Motor neuron (in vitro differentiated cells): Measurements from ENCODE around the gene MERTK. TPM values are rescaled to one million over a fixed set of nuclear protein-coding genes. Genes with fewer than 3 reads are reported as not detected.
A peak's percentile ranks its signal among the peaks of the same experiment; 100 is the strongest.

ENCODE experiments used
- ATAC-seq, 8 experiments: fragments of 200-7000 bp; cut with Tn5 transposase; replicated peaks in 6 of 8; 2 replicates each; pipeline ENCODE4 v1.8.0; 2021; ENCODE audit warnings: mild to moderate bottlenecking in 8 of 8, moderate library complexity in 8 of 8
- H3K27ac ChIP-seq, 2 donors: fragments of 250-450 bp; sonication (Bioruptor Pico); 2 replicates each; pipeline ENCODE4 v1.9.0; 2021; ENCODE audit warnings: antibody characterized with exemption in 2 of 2, mild to moderate bottlenecking in 2 of 2, moderate library complexity in 1 of 2
- H3K4me1 ChIP-seq, 2 donors: fragments of 250-450 bp; sonication (Bioruptor Pico); replicated peaks in 1 of 2; 2 replicates each; pipeline ENCODE4 v1.6.1; 2021; ENCODE audit warnings: antibody characterized with exemption in 2 of 2, mild to moderate bottlenecking in 2 of 2, moderate library complexity in 1 of 2
- H3K4me3 ChIP-seq, 5 donors: fragments of 250-450 bp; sonication (Bioruptor Pico); 2 replicates each; pipeline ENCODE4 v1.9.0; 2021; ENCODE audit warnings: antibody characterized with exemption in 5 of 5, mild to moderate bottlenecking in 5 of 5, moderate library complexity in 4 of 5
- WGBS, 10 experiments: fragments of 450-650 bp; shearing (Covaris generic); methylation state at CpG; one replicate each; pipeline ENCODE4 v1.0.0; 2022; 5-methylcytosine and 5-hydroxymethylcytosine counted together
- in situ Hi-C, 9 experiments: fragments of 400-800 bp; cut with MboI; loops; one replicate each; pipeline ENCODE4 v1.15.0; 2021; ENCODE audit warnings: low sequenced_read_pairs in 9 of 9, low pct_unique_long_range_greater_than_20kb in 2 of 9; ENCODE audit not compliant: unreplicated experiment in 9 of 9
- total RNA-seq, 8 experiments: library from RNA; unstranded; fragments of 300-600 nt; gene quantifications; 2 replicates each; pipeline versions ENCODE4 v1.2.3 to v1.2.4, GENCODE V29; 2022

Gene MERTK
- total RNA-seq, 8 experiments from 2014 or later, result 1.8 to 20.3 (median 2.9) TPM

DNA sequence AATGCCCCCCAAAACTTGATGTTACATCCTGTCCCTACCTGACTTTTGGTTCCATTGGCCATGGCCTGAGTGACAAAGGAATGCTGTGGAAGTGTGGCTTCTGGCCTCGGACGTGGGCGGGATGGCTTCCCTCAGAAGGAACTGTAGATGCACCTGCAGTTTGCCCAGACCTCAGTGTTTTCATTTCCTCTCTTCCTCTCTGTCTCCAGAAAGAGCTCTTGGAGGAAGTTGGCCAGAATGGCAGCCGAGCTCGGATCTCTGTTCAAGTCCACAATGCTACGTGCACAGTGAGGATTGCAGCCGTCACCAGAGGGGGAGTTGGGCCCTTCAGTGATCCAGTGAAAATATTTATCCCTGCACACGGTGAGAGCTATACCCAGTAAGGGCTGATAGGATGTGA, 95.6 kb downstream of the MERTK start:
- WGBS, 10 experiments, result 42 to 100% (median 90%) methylated on average over 2 to 7 of the region's 8 CpGs; no CpG with 5 or more reads in 3 of the 10 experiments
- Histone ChIP-seq H3K4me1 (no peaks in the 10 kb centered on the region), H3K27ac (no peak overlapping the region), H3K4me3 (no peak overlapping the region)
- in situ Hi-C loops, result no loop called here
- no peak for ATAC-seq

DNA sequence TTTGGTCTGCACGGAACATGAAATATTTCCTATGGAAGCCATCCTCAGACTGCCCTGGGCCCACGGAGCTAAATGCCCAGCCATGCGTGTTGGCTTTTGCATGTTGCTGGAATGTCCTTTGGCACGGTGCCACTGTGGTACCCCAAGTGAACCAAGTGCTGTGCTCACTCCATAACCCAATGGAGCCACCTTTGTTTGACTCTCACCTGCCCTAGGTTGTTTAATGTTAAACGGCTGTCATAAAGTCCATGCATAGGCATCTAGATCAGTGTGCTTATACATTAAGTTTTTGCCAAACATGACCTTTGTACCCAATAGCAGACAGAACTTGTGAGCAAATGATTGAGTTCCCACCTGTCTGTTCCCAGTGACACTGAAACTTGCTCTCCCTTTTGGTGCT, 96.7 kb downstream of the MERTK start:
- in situ Hi-C loops, result no loop called here
- no peak for ATAC-seq

GRCh38 chr2:111999809-112000208, 101.4 kb downstream of the MERTK start:
- in situ Hi-C loops, result no loop called here
- Histone ChIP-seq H3K27ac (no peak overlapping the region), H3K4me1 (peaks cover 0 to 4% of the 10 kb centered on the region in 2 donors), H3K4me3 (no peak overlapping the region)
- no peak for ATAC-seq
- WGBS, 10 experiments, result 83 to 100% (median 100%) methylated on average over 1 to 2 of the region's 4 CpGs; no CpG with 5 or more reads in 4 of the 10 experiments

More for the DNA sequence above, 96.7 kb downstream of the MERTK start:
- Histone ChIP-seq H3K27ac (no peak overlapping the region), H3K4me1 (no peaks in the 10 kb centered on the region), H3K4me3 (no peak overlapping the region)
- 40 to 100% (median 86%) methylated on average over 1 to 5 of the region's 5 CpGs; no CpG with 5 or more reads in 1 of the 10 experiments for WGBS, 10 experiments

DNA sequence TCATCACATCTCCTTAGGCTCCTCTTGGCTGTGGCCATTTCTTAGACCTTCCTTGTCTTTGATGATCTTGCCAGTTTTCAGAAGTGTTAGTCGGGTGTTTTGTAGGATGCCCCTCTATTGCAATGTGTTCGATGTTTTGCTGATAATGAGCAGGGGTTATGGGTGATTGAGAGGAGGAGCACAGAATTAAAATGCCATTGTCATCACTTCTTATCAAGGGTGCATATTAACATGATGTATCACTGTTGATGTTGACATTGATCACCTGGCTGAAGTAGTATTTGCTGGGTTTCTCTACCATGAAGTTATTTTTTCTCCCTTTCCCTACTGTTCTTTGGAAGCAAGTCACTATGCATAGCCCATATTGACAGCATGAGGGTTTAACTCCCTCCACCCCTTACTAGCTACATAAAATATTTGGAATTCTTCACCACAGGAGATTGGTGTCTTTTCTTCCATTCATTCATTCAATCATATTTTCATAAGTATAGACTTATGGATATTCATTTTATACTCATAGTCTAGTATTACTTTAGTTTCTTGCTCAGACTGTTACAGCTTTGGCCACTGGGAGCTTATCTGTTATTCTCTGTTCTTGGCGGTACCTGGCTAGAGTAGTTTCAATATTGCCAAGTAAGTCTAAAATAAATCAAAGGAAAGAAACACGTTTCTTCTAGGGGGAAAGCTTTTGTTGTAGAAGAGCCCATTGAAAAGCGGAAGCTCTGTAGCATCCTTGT, 102.2 kb downstream of the MERTK start:
- ATAC-seq, result no peak
- Histone ChIP-seq H3K4me3 (no peak overlapping the region), H3K4me1 (peaks cover 0 to 4% of the 10 kb centered on the region in 2 donors), H3K27ac (no peak overlapping the region)
- in situ Hi-C loops, result no loop called here
- 45 to 100% (median 75%) methylated on average over 1 to 5 of the region's 5 CpGs; no CpG with 5 or more reads in 1 of the 10 experiments for WGBS, 10 experiments

DNA sequence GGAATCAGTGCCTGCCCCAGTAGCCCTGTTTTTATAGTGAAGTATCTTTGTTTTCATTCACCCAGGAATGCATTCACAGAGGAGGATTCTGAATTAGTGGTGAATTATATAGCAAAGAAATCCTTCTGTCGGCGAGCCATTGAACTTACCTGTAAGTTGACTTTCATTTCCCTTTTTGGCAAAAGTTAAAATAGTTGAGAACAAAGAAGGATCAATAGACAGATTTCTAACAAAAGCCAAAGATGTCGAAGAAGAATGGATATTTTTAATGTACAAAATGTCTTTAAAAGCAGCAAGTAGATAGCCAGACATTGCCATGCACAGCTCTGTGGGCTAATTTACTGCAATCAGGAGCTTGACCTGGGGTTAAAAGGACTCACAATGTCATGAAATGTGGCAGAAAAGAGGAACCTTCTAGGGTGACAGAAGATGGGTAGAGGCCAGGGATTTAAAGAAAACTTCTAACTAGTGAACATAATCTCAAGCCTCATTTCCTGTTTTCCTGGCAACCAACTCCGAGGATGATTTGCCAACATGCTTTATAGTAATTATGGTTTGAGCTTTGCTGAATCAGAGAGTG, 102.8 kb downstream of the MERTK start:
- in situ Hi-C loops, result no loop called here
- WGBS, 10 experiments, result 62 to 86% (median 68%) methylated on average over 2 to 4 of the region's 4 CpGs
- H3K4me1 ChIP-seq, result peaks cover 0 to 4% of the 10 kb centered on the region in 2 donors
- H3K27ac ChIP-seq, result no peak overlapping the region
- H3K4me3 ChIP-seq, result no peak overlapping the region
- ATAC-seq, result no peak

GRCh38 chr2:112001942-112002341, 103.5 kb downstream of the MERTK start:
- H3K4me3 ChIP-seq, result no peak overlapping the region
- H3K4me1 ChIP-seq, result peaks cover 0 to 4% of the 10 kb centered on the region in 2 donors
- in situ Hi-C loops, result no loop called here
- no peak for ATAC-seq
- no peak overlapping the region for H3K27ac ChIP-seq

GRCh38 chr2:112003576-112004252, 105.3 kb downstream of the MERTK start:
- Histone ChIP-seq H3K4me3 (no peak overlapping the region), H3K27ac (no peak overlapping the region), H3K4me1 (peaks cover 0 to 4% of the 10 kb centered on the region in 2 donors)
- in situ Hi-C loops, result no loop called here
- no peak for ATAC-seq
- WGBS, 10 experiments, result 73 to 100% (median 96%) methylated on average over 1 to 5 of the region's 5 CpGs; no CpG with 5 or more reads in 4 of the 10 experiments

DNA sequence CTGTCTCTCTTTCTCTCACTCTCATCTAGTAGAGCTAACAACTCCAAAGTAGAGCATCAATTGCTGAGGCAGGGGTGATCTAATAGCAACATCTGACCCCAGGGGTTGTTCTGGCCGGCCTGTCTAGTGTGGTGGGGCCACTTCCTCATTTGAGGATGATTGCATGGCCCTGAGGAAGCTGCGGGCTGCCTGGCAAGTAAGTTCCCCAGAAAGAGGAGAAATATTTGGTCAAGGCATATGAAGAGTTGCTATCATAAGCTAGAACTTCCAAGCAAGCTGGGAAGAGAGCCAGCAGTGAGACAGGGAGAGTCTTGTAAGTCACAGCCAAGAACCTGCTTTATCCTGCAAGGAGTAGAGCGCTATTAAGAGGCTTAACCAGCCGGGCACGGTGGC, 105.8 kb downstream of the MERTK start:
- no peak overlapping the region for H3K4me3 ChIP-seq
- H3K27ac ChIP-seq, result no peak overlapping the region
- ATAC-seq, result no peak
- in situ Hi-C loops, result no loop called here
- 83 to 100% (median 100%) methylated on average over 1 to 2 of the region's 5 CpGs; no CpG with 5 or more reads in 5 of the 10 experiments for WGBS, 10 experiments
- H3K4me1 ChIP-seq, result peaks cover 0 to 4% of the 10 kb centered on the region in 2 donors

GRCh38 chr2:112005406-112006075, 107.1 kb downstream of the MERTK start:
- H3K27ac ChIP-seq, result no peak overlapping the region
- no peak for ATAC-seq
- no peak overlapping the region for H3K4me3 ChIP-seq
- 83 to 100% (median 96%) methylated on average over 1 to 5 of the region's 5 CpGs; no CpG with 5 or more reads in 2 of the 10 experiments for WGBS, 10 experiments
- peaks cover 0 to 4% of the 10 kb centered on the region in 2 donors for H3K4me1 ChIP-seq
- in situ Hi-C loops, result no loop called here

DNA sequence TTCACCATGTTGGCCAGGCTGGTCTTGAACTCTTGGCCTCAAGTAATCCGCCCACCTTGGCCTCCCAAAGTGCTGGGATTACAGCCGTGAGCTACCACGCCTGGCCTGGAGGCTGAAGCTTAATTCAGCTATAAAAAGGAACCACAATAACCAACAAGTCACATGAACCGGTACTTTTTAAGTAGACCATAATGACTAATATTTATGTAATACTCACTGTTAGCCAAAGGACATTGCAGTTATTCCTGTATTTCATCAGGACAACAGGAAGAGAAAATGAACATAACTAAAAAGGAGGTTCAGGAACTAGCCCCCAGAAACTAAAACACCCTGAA, 107.6 kb downstream of the MERTK start:
- H3K27ac ChIP-seq, result no peak overlapping the region
- no peak overlapping the region for H3K4me3 ChIP-seq
- in situ Hi-C loops, result no loop called here
- ATAC-seq, result peak in 2 of 8 experiments; percentile 29 to 75
- WGBS, 10 experiments, result 0 to 100% (median 98%) methylated on average over 1 to 4 of the region's 4 CpGs; no CpG with 5 or more reads in 3 of the 10 experiments
- peaks cover 0 to 4% of the 10 kb centered on the region in 2 donors for H3K4me1 ChIP-seq

DNA sequence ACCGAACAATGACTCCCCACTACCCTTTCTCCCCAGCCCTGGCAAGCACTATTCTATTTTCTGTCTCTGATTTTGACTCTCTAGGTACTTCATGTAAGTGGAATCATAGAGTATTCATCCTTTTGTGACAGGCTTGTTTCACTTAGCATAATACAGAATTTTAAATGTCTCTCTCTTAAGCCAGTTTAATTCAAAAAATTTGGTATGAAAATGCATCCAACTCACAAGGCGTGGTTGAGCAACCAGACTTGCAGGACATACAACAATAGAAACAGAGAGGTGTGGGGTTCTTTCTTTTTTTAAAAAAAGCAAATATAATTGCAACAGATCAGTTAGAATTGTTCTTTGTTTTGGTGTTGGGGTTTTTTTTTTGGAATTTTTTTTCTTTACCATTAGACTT, 109.1 kb downstream of the MERTK start:
- WGBS, 10 experiments, result 0 to 100% (median 100%) methylated on average over 1 of the region's 2 CpGs; no CpG with 5 or more reads in 3 of the 10 experiments

GRCh38 chr2:112008910-112009485, 110.6 kb downstream of the MERTK start:
- H3K4me3 ChIP-seq, result no peak overlapping the region
- no peaks in the 10 kb centered on the region for H3K4me1 ChIP-seq
- in situ Hi-C loops, result no loop called here
- ATAC-seq, result no peak
- no peak overlapping the region for H3K27ac ChIP-seq
- 60 to 100% (median 82%) methylated on average over 1 to 2 of the region's 2 CpGs for WGBS, 10 experiments

More for the DNA sequence above, 109.1 kb downstream of the MERTK start:
- no peaks in the 10 kb centered on the region for H3K4me1 ChIP-seq
- no peak overlapping the region for H3K4me3 ChIP-seq
- in situ Hi-C loops, result no loop called here
- peak in 3 of 8 experiments; percentile 53 to 65 (median 54) for ATAC-seq
- H3K27ac ChIP-seq, result no peak overlapping the region
